GM19240 (cell line): Measurements from ENCODE around the gene RRAD.

Experiments
- DNase-seq: peaks from one replicate; pipeline ENCODE4 v3.0.0; 2011; ENCODE audit warnings: low spot score; ENCODE audit not compliant: insufficient read length

RRAD gene

GRCh38 chr16:66917741-66918140 is 7.6 kb downstream of the RRAD start:
- DNase-seq: no peak

GRCh38 chr16:66916518-66916917 is 8.8 kb downstream of the RRAD start:
- DNase-seq: no peak

- no peak for DNase-seq
Measured at GRCh38 chr16:66915041-66915440, 10.3 kb downstream of the RRAD start.

GRCh38 chr16:66914541-66914940 is 10.8 kb downstream of the RRAD start:
- no peak for DNase-seq

GRCh38 chr16:66913711-66914110 is 11.6 kb downstream of the RRAD start:
- no peak for DNase-seq

GRCh38 chr16:66913081-66913480 is 12.3 kb downstream of the RRAD start:
- DNase-seq: no peak

- no peak for DNase-seq
Measured at GRCh38 chr16:66911801-66912200, 13.5 kb downstream of the RRAD start.

GRCh38 chr16:66911112-66911511 is 14.2 kb downstream of the RRAD start:
- DNase-seq: no peak

- DNase-seq: no peak
Measured at GRCh38 chr16:66910175-66910940, 15.0 kb downstream of the RRAD start.

GRCh38 chr16:66908762-66909559 is 16.4 kb downstream of the RRAD start:
- no peak for DNase-seq

GRCh38 chr16:66908116-66908515 is 17.2 kb downstream of the RRAD start:
- no peak for DNase-seq

GRCh38 chr16:66906916-66907836 is 18.2 kb downstream of the RRAD start:
- no peak for DNase-seq

- no peak for DNase-seq
Measured at GRCh38 chr16:66905633-66906539, 19.4 kb downstream of the RRAD start.

GRCh38 chr16:66904846-66905632 is 20.3 kb downstream of the RRAD start:
- no peak for DNase-seq

- DNase-seq: no peak
Measured at GRCh38 chr16:66904428-66904845, 20.9 kb downstream of the RRAD start.

- DNase-seq: no peak
Measured at GRCh38 chr16:66903544-66904427, 21.5 kb downstream of the RRAD start.

- no peak for DNase-seq
Measured at GRCh38 chr16:66902648-66903543, 22.4 kb downstream of the RRAD start.

GRCh38 chr16:66901626-66902025 is 23.7 kb downstream of the RRAD start:
- no peak for DNase-seq
